NCI-H345 (cell line): ENCODE data around the gene BAIAP3.
A peak's percentile ranks its signal among the peaks of the same experiment; 100 is the strongest.

Experiments used
- DNase-seq: peaks from one replicate; lab custom pipeline; 2025; lab: John Stamatoyannopoulos, UW

Gene BAIAP3

DNA sequence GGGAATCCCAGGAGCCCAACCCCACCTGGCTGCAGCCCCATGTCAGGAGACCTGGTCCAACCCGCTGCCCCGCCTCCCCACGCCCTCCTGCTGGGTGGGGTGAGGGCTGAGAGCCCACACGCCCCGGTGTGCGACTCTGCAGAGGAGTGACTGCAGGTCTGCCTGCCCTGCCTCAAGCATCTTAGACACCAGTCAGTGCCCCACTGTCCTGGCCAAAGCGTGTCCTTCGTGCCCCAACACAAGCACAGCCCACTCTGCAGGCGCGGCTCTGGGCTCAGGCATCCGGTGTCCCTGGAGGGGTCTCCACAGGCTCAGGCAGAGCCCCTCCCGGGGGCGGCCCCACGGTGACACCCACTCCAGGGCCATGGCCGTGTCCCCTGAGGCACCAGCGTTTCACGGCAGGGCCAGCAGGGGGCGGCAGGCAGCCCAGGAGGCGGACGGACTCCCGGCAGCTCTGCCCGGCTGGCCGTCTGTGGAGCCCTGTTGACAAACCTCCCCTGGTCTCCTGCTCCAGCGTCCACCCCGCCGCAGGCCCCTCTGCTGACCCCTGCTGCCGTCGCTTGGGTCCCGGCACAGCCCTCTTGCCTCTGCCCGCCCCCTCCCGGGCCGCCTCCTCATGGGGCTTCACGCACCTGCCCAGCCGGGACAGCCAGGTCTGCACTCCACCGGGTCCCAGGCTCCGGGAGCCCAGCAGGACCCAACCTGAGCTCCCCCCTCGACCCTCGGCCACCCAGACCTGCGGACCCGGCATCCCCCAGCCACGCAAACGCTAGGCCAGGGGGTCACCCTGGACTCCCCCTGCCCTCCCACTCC is 32.6 kb upstream of the BAIAP3 start:
- peak; percentile 28 for DNase-seq

DNA sequence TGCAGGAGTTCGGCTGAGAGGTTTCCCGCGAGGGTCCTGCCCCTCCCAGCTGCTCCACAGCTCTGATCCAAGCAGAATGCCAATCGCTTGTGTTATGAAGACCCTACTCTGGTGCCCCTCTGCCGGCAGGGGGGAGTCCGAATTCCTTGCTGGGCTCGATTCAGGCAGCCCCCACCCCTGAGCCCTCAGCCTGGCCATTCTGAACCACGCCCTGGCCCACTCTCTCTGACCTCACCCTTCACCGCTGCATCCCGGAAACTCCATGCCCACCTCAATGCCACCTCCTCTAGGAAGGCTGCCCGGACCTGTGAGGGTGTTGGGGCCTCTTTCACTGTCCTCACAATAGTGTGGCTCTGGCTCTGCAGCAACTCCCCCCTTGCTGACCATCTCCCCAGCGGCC is 31.9 kb upstream of the BAIAP3 start:
- DNase-seq = no peak

DNA sequence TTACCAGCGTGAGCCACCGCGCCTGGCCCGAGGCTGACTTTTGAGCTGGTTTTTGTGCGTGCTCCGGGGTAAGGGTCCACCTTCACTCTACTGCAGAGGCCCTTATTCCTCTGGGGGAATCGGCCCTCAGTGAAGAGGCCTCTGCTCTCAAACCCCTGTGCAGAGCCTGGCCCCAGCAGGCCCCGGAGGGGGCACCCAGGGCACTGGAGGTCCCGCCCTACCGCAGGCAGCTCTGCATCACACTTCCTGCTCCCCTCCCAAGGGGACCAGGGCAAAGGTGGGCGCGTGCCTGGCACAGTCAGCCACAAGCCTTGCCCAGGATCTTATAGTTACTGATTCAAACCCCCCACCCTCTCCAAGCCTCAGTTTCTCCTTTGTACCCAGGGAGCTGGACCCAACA is 27.6 kb upstream of the BAIAP3 start:
- DNase-seq = no peak

DNA sequence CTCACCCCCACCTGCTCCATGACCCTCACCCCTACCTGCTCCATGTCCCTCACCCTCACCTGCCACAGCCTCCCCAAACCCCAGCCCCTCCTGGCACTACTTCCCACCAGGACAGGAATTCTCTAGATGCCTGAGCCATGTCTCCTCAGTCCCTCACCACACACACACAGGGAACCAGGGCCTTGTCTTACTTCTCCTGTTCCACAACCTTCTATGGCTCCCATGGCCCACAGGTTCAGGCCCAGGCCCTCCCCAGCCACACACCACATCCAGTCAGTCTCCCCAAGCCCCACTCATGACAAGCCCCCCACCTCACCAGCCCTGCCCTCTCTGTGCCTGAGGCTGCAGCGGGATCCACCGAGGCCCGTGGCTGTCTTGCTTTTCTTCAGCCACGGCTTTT is 27.1 kb upstream of the BAIAP3 start:
- DNase-seq = no peak

DNA sequence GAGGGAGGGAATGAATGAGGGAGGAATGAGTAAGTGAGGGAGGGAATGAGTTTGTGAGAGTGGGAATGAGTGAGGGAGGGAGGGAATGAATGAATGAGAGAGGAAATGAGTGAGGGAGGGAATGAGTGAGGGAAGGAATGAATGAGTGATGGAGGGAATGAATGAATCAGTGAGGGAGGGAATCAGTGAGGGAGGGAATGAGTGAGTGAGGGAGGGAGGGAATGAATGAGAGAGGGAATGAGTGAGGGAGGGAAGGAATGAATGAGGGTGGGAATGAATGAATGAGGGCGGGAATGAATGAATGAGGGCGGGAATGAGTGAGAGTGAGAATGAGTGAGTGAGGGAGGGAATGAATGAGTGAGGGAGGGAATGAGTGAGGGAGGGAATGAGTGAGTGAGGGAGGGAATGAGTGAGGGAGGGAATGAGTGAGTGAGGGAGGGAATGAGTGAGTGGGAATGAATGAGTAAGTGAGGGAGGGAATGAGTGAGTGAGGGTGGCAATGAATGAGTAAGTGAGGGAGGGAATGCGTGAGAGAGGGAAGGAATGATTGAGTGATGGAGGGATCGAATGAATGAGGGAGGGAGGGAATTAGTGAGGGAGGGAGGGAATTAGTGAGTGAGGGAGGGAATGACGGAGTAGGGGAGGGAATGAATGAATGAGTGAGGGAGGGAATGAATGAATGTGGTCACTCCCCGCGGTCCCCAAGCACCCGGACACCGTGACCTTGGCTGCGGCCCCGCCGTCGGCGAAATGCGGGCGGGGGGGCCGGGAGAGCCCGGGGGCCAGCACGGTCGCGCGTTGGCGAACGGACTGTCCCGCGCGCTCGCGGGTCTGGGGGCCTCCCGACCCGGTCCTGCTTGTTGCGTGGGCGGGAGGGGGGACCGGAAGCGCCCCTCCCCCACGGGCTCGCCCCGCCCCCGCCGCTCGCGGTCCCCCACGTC is 25.1 kb upstream of the BAIAP3 start:
- DNase-seq = no peak

DNA sequence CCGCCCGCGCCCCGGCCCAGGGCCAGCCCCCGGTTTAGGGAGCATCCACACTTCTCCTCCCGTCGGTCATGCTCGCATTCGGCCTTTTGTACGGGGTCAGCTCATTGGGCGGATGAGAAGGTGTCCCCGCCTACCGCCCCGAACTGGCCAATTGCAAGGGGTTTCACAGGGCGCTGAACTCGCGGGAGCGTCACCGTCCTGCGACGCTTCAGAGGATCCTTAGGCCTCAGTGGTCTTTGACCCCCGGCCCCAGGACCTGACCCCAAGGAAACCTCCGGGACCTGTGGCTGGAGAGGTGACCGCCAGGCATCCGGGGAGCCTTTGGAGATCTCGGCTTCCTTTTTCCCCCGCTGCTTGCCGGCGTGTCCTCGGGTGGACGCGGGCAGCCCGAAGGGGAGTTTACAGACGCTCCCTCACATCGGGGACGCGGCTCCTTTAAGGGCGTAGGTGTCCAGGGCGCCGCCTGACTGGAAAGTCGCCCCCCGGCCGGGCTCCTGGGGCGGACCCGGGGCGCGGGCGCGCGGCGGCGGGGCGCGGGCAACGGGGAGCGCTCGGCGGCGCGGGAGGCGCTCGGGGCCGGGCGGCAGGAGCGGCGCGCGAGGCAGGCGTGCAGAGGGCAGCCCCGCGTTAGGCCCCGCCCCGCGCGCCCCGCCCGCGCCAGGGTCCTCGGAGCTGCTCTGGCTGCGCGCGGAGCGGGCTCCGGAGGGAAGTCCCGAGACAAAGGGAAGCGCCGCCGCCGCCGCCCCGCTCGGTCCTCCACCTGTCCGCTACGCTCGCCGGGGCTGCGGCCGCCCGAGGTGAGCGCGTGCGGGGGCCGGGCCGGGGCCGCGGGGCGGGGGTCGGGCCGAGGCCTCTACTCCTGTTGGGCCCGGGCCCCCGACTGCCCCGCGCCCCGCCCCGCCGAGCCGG is 24.2 kb upstream of the BAIAP3 start, which contains the start of gene UBE2I:
TSS of gene UBE2I (plus strand) at position 660 of the 909 bp plus-strand sequence. CDS start 4,395 bp downstream, outside the sequence.
- DNase-seq = peak; percentile 99

DNA sequence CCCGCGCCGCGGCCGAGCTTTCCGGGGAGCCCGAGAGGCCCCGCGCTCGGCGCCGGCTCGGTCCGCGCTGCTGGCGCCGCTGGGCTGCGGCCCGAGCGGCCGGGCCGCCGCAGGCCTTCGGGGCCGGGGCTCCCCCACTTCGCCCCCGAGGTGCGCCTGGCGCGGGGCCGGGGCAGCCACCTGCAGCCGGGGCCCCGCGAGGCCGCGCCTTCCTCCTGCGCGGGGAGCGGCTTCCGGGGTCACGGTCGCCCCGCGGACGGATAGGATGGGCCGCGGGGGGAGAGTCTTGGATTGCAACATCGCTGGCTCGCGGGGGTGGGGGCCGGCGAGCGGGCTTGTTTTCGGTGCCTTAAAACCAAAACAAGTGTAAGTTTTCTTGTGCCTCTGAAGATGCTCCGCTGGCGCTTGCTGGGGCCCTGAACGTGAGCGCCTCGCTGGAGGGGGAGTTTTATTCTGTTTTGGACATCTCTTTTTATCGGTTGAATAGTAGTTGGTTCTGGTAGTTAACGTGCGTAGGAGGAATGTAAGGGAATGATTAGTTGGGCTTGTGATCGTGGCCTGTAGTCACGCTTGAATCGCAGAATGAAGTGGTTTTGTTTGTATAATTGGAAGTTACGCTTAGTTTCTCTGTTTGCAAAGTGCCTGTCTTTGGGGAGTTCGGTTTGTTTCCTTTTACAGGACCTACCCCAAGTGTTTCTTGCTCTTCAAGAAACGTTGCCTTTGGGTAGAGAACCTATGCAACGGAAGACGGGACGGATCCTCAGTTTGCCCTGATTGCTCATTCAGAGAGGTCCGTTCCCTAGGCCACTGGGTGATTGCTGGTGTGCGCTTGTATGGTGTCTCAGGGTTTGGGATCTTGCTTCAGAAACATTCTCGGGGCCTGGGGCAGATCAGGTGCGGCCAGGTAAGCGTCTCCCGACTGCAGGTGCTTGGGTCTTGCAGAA is 23.3 kb upstream of the BAIAP3 start:
- no peak for DNase-seq

DNA sequence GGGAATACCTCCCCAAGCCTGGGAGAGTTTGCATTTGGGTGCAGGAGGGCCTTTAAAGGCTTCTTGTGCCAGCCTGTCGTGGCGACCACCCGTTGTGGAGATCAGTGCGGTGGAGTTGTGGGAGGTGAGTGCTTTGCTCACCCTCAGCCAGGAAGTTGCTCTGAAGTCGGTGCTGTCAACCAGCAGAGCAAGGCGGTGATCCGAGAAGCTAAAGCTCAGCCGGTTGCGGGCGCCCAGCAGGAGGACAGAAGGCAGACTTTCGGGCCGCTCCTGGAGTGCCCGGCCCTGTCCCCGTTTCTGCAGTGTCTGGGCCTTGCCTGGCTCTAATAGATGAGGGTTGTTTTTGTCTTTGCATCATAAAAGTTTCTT is 22.6 kb upstream of the BAIAP3 start:
- DNase-seq = no peak

DNA sequence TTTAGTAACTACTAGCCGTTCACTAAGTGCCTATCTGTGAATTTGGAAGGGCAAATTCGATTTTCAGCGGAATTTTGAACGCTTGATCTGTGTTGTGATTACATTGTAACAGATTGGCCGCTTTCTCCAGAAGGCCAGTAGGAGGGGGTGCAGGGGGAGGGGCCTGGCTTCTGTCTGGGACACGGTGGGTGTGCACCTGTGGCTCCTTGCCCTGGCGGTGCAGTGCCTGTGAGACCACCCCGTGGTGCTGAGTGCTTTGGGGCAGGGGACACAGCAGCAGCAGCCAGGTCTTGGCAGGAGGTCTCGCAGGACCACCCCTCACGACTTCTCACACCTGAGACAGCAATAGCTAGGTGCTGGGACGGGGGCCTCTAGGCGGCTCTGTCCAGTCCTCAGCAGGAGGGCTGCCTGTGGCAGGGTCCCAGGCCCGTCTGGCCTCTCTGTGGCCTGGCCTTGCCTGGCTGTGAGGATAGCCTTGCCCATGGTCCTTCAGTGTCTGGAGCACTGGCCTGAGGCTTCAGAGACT is 22.2 kb upstream of the BAIAP3 start:
- DNase-seq = no peak

DNA sequence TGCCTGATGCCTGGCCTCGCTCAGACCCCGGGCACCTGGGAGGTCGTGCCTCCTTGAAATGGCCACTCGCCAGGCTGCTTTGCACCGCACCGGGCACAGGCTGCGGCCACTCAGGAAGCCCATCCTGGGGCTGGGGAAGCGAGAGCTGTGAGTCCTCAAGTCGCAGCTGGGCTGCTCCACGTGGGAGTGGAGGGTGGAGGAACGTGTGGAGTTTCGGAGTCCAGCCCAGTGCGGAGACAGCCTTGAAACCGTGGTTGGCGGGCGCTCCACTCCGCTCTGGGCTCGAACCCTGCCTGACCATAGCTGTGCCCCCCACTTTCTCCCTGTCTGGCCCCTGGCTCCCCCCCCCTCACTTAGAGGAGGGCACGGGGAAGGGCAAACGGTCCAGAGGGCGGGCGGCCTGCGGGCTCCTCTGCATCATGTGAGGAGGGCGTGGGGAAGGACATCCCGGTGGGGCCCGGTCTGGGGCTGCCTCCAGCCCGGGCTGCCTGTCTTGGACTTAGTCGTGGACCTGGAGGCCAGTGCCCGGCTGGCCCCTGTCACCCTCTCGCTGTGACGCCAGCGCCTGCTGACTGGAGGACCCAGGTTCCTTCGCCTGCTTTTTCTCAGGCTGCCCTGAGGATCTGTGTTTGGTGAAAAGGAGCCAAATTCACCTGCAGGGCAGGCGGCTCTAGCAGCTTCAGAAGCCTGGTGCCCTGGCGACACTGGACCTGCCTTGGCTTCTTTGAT is 21.5 kb upstream of the BAIAP3 start:
- no peak for DNase-seq

DNA sequence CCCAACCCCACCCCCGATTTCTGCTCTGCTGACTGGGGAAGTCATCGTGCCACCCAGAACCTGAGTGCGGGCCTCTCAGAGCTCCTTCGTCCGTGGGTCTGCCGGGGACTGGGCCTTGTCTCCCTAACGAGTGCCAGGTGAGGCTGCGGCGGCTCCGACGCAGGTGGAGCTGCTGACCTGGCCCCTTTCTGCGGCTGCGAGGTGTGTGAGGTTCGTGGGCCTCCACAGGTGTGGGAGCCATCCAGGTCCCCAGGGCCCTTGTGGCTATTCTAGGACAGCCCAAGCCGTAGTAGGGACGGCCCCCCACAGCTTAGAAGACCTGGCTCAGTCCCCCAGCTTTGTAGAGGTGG is 21.0 kb upstream of the BAIAP3 start:
- DNase-seq = no peak

DNA sequence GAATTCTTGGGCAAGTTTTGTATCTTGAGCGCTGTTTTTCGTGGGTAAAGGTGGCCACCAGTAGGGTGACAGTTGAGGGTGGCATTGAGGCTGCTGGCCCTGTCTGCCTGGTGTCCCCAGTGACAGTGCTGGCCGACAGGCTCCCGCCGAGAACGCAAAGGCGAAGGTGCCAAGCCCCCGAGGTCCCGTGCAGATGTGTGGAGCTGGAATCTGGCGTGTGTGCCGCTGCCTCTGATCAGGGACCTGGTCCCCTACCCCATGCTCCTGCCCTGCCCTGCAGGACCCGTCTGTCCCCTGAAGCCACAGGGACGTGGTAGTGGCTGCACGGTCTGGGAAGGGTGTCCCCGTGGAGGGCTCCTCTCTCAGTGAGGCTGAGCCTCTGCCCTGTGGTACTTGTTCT is 20.5 kb upstream of the BAIAP3 start:
- DNase-seq = no peak

DNA sequence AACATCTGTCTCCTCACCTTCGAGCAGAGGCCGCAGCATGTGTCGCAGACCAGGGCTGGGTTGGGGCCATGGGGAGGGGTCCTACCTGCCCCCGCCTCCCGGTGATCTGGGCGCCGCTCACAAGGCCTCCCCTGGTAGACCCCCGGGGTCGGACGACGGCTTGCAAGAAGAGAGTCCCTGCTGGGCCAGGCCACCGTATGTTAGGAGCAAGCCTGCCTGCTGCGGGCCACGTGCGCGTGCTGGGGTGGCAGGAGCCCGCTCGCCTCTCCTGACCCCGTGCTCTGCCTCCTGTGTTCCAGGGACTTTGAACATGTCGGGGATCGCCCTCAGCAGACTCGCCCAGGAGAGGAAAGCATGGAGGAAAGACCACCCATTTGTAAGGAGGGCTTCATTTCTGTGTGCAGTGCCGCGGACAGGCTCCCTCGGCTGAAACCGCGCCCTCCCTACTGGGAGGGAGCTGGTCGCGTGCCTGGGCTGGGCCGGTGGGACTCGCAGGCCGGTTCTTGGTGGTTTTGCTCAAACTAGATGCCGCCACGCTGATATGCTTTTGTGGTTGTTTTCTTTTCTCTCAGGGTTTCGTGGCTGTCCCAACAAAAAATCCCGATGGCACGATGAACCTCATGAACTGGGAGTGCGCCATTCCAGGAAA is 19.6 kb upstream of the BAIAP3 start:
- DNase-seq = no peak

DNA sequence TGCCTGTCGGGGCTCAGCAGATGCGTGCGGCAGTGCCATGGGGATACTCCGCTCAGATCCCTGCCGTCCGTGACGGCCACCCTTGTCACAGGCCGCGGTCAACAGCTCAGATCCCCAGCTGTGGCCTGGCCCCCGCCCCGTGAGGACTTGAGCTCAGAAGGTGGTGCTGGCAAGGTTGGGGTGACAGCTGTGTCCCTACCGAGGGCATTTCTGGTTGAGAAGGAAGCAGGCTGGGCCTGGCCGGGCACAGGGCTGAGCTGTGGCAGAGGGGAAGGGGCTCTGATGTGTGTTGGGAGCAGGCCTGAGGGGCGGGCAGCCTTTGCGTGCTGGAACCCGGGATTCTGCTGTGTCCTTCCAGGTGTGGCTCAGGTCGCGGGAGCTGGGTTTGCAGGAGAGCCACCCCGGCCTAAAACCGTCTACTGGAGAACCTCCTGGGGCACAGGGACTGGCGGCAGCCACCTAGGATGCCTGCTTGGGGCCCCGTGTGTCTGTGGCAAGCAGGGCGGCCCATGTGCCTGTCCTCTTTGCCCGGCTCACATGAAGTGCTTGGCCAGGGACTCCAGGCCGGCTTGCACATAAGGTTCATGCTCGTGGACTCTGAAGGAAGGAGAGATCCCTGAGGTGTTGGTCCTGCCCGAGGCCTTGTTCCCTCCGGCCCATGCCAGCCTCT is 18.9 kb upstream of the BAIAP3 start:
- DNase-seq = no peak

DNA sequence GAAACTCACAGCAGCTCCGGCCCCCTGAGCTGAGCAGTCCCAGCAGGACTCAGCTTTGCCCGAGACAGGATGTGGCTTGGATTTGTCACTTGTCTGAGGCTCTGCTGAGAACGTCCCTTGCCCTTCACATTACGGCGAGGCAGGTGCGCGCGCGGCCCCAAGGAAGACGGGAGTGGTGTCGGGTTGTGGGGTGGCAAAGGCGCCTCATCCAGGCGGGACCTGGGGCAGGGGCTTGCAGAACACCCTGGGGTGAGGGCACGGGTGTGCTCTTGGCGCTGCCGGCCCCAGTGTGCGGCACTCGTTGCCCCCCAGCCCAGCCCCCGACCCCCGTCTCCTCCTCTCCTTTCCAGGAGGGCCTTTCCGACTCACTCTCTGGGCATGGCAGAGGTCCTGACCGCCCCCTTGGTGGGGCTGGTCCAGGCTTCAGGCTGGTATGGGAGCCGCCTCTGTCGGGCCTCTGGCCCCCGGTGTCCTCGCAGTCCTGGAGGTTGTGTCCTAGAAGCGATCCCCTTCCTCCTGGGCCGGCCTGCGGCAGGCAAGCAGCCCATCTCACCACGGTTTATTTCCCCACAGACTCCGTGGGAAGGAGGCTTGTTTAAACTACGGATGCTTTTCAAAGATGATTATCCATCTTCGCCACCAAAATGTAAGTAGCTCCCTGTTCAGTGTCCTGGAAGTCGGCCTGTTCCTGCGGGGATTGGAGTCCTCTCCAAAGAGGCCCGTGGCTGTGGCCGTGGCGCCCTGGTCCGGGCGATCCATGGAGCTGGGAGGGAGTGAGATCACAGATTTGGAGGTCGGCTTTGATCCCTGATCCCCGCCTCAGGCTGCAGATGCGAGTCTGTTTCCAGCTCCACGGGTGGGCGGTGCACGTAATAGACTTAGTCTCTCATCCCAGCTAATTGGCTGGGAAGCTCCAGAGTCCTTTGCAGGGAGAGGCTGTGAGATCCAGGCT is 18.1 kb upstream of the BAIAP3 start:
- DNase-seq = no peak

DNA sequence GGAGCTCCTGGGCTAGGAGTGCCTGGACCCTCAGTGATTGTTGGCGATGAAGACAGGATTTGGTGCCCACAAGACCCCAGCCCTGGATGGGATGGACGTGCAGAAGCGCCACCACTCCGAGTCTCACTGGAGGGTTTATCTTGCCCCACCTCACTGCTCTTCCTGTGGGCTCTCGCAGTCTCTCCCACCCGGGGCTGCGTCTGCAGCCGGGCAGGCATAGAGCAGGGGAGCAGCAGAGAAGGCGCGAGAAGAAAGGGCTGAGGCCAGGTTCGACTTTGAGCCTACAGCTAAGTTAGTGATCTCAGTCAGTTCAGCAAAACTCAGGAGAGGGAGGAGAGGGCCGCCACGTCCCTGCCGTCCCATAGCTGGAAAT is 17.4 kb upstream of the BAIAP3 start:
- no peak for DNase-seq

DNA sequence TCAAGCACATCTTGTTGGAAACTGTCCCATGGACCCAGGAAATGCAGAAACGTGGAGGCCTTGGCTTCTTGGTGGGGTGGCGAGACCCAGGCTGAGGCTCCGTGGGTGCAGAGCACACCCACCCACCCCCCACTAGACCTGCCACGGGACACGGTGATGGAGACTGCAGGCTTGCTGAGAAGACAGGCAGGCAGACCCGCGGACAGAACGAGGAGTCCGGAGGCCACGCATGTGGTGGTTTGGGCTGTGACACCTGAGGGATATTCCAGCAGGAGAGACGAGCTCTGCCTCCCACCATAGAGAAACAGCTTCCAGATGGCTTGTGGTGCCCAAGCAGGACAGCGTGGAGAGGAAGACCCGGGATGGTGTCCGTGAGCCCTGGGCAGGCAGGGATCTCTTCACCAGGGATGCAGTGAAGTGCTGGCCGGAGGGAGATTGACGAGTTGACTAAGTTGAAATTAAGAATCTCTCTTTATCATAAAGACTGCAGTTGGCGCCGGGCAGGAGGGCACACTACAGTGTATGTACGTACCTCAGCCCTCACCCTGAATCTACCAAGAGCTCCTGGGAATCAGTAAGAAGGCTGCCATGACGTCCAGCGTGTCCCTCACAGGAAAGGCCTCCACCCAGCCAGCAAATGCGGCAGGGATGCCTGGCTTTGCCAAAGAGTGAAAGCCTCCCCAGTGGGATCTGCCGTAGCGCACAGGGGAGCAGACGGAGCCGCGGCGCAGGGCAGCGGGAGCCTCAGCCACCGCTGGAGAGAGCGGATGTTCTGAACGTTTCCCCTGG is 15.8 kb upstream of the BAIAP3 start:
- DNase-seq = no peak
